Gastrocnemius medialis (tissue), 4 donors: ENCODE measurements around the gene COX5A. TPM values are rescaled to one million over a fixed set of nuclear protein-coding genes. Genes with fewer than 3 reads are reported as not detected.

Experiments
- ATAC-seq, 2 donors: fragments of 150-250 bp; one replicate each; pipeline ENCODE4 v1.9.1; 2016
- DNase-seq, 2 donors: peaks; one replicate each; pipeline ENCODE4 v3.0.0-alpha.2; 2019
- H3K27ac ChIP-seq, 4 donors: fragments of 200-600 bp; sonication (generic); 1 replicate in 1 of 4; 2 replicates in 3 of 4; pipeline ENCODE4 v1.5.1; 2016 to 2018; ENCODE audit warnings: mild to moderate bottlenecking in 2 of 4, moderate library complexity in 1 of 4
- H3K27me3 ChIP-seq, 3 donors: fragments of 200-600 bp; sonication (generic) in 2 of 3; 1 replicate in 1 of 3; 2 replicates in 2 of 3; pipeline versions ENCODE4 v1.5.1 to v1.6.0; 2016 to 2019; ENCODE audit warnings: mild to moderate bottlenecking in 1 of 3, moderate library complexity in 1 of 3
- H3K36me3 ChIP-seq, 2 donors: fragments of 200-600 bp; sonication (generic) in 1 of 2; one replicate each; pipeline ENCODE4 v1.5.1; 2017 to 2018
- H3K4me1 ChIP-seq, 2 donors: fragments of 200-600 bp; sonication (generic) in 1 of 2; one replicate each; pipeline ENCODE4 v1.5.1; 2016 to 2017; ENCODE audit warnings: mild to moderate bottlenecking in 2 of 2
- H3K4me3 ChIP-seq, 4 donors: fragments of 200-600 bp; sonication (generic) in 3 of 4; 1 replicate in 1 of 4; 2 replicates in 3 of 4; pipeline ENCODE4 v1.5.1; 2016 to 2019; ENCODE audit warnings: mild to moderate bottlenecking in 2 of 4
- H3K9me3 ChIP-seq, 3 donors: fragments of 200-600 bp; sonication (generic) in 2 of 3; 1 replicate in 1 of 3; 2 replicates in 2 of 3; pipeline ENCODE4 v1.5.1; 2016 to 2019
- CTCF ChIP-seq, 5 experiments: fragments of 450-650 bp in 3 of 5; fragments of 200-600 bp in 2 of 5; sonication (generic) in 2 of 5; IDR thresholded peaks in 4 of 5; conservative IDR thresholded peaks in 1 of 5; 1 replicate in 4 of 5; 2 replicates in 1 of 5; pipeline ENCODE4 v1.5.1; 2016 to 2019; ENCODE audit warnings: antibody characterized with exemption in 5 of 5, mild to moderate bottlenecking in 3 of 5, moderate library complexity in 3 of 5
- POLR2A ChIP-seq, 2 donors: fragments of 450-650 bp; IDR thresholded peaks; one replicate each; pipeline ENCODE4 v1.6.1; 2017; ENCODE audit warnings: antibody characterized with exemption in 2 of 2, mild to moderate bottlenecking in 2 of 2, moderate library complexity in 2 of 2
- in situ Hi-C, 4 donors: fragments of 200-750 bp; cut with MboI; loops; one replicate each; pipeline versions ENCODE4 v1.15.0 to v1.8.0; 2017; ENCODE audit warnings: low sequenced_read_pairs in 4 of 4
- intact Hi-C: fragments of 100-400 bp; cut with DNase I; formaldehyde crosslinking; loops from one replicate; pipeline ENCODE4 v1.15.1; 2023; ENCODE audit warnings: low total_unique reads
- total RNA-seq, 4 donors: library from RNA; depleted of rRNA; stranded (reverse); fragments of >200 nt; gene quantifications; one replicate each; pipeline versions ENCODE4 v1.1.0 to v1.2.3, GENCODE V29; 2016

COX5A gene
- total RNA-seq, 4 donors from 2014 or later, result 425 to 558 (median 512) TPM

GRCh38 chr15:74893627-74894026, 44.2 kb downstream of the COX5A start:
- Histone ChIP-seq H3K4me3 (no peak overlapping the region), H3K36me3 (peaks cover 0 to 33% of the 10 kb centered on the region in 2 donors), H3K27ac (no peak overlapping the region), H3K4me1 (peaks cover 25 to 28% of the 10 kb centered on the region in 2 donors), H3K27me3 (no peaks in the 10 kb centered on the region), H3K9me3 (no peaks in the 10 kb centered on the region)
- ATAC-seq (no peak), DNase-seq (no peak)
- in situ Hi-C loops, result no loop called here
- no peak for TF ChIP-seq CTCF (IDR thresholded peaks at IDR 0.05 in 4 of 5, conservative IDR thresholded peaks at IDR 0.05 in 1 of 5)
- TF ChIP-seq POLR2A (IDR thresholded peaks at IDR 0.05), result no peak
- intact Hi-C loops, result no loop called here

- Histone ChIP-seq H3K9me3 (no peaks in the 10 kb centered on the region), H3K4me3 (no peak overlapping the region), H3K27me3 (no peaks in the 10 kb centered on the region), H3K4me1 (peaks cover 25 to 28% of the 10 kb centered on the region in 2 donors), H3K36me3 (peaks cover 0 to 26% of the 10 kb centered on the region in 2 donors), H3K27ac (no peak overlapping the region)
- DNase-seq (no peak), ATAC-seq (no peak)
- in situ Hi-C loops (no loop called here), intact Hi-C loops (no loop called here)
- TF ChIP-seq POLR2A (IDR thresholded peaks at IDR 0.05) (no peak), CTCF (IDR thresholded peaks at IDR 0.05 in 4 of 5, conservative IDR thresholded peaks at IDR 0.05 in 1 of 5) (no peak)
Measured at GRCh38 chr15:74892931-74893330, 44.9 kb downstream of the COX5A start.

- TF ChIP-seq CTCF (IDR thresholded peaks at IDR 0.05 in 4 of 5, conservative IDR thresholded peaks at IDR 0.05 in 1 of 5), result no peak
- H3K27ac ChIP-seq, result peak overlapping the region; percentile 37 to 96 (median 92)
- in situ Hi-C loops (no loop called here), intact Hi-C loops (no loop called here)
- H3K36me3 ChIP-seq, result peaks cover 0 to 20% of the 10 kb centered on the region in 2 donors
- H3K27me3 ChIP-seq, result no peaks in the 10 kb centered on the region
- no peak for ATAC-seq
- no peak overlapping the region for H3K4me3 ChIP-seq
- peaks cover 25 to 28% of the 10 kb centered on the region in 2 donors for H3K4me1 ChIP-seq
- no peak for DNase-seq
- H3K9me3 ChIP-seq, result no peaks in the 10 kb centered on the region
Measured at GRCh38 chr15:74892313-74892712, 45.6 kb downstream of the COX5A start.

- intact Hi-C loops, result no loop called here
- H3K4me3 ChIP-seq, result no peak overlapping the region
Measured at GRCh38 chr15:74891469-74891868, 46.4 kb downstream of the COX5A start.

More at GRCh38 chr15:74891469-74891868, 46.4 kb downstream of the COX5A start:
- TF ChIP-seq POLR2A (IDR thresholded peaks at IDR 0.05) (no peak), CTCF (IDR thresholded peaks at IDR 0.05 in 4 of 5, conservative IDR thresholded peaks at IDR 0.05 in 1 of 5) (no peak)
- Histone ChIP-seq H3K27me3 (no peaks in the 10 kb centered on the region), H3K9me3 (no peaks in the 10 kb centered on the region), H3K27ac (peak overlapping the region; percentile 88 to 96 (median 92)), H3K4me1 (peaks cover 25 to 28% of the 10 kb centered on the region in 2 donors), H3K36me3 (peaks cover 0 to 18% of the 10 kb centered on the region in 2 donors)
- in situ Hi-C loops, result no loop called here
- no peak for DNase-seq
- ATAC-seq, result no peak
